Hepatocyte (in vitro differentiated cells): ENCODE measurements around the gene COX5B.
"Not testable (repeated sequence)": the region's sequence is repeated elsewhere in the genome, so short reads cannot be mapped to it uniquely, and the experiment has no call there.

ENCODE experiments used
- EZH2 ChIP-seq: fragments of 200-600 bp; sonication (generic); IDR thresholded peaks from 2 replicates; pipeline ENCODE4 v1.6.1; 2016; ENCODE audit warnings: antibody characterized with exemption, mild to moderate bottlenecking, borderline replicate concordance
- TF ChIP-seq, protein P1 (sequence below): fragments of 200-600 bp; sonication (generic); IDR thresholded peaks from 2 replicates; pipeline ENCODE4 v1.5.1; 2016; ENCODE audit warnings: antibody characterized with exemption, mild to moderate bottlenecking; ENCODE audit not compliant: poor library complexity

DNA sequence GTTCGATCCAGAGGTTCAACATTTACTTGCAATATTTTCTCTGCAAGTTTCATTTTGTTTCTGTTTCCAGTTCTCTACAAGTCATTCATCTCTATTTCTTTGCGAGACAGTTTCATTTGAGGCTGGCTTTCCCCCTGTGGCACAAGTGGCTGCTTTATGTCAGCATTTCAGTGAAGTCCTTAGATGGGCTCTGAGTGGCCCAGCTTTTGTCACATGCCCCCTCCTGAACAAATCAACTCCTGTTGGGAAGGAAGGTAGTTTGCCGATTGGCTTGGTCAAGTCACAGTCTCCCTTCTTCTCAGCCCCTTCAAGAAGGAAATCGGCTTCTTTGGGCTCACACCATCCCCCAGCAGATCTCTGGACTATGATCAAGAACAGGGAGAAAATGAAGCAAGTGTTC is 37.1 kb upstream of the COX5B start:
- TF ChIP-seq, protein P1, sequence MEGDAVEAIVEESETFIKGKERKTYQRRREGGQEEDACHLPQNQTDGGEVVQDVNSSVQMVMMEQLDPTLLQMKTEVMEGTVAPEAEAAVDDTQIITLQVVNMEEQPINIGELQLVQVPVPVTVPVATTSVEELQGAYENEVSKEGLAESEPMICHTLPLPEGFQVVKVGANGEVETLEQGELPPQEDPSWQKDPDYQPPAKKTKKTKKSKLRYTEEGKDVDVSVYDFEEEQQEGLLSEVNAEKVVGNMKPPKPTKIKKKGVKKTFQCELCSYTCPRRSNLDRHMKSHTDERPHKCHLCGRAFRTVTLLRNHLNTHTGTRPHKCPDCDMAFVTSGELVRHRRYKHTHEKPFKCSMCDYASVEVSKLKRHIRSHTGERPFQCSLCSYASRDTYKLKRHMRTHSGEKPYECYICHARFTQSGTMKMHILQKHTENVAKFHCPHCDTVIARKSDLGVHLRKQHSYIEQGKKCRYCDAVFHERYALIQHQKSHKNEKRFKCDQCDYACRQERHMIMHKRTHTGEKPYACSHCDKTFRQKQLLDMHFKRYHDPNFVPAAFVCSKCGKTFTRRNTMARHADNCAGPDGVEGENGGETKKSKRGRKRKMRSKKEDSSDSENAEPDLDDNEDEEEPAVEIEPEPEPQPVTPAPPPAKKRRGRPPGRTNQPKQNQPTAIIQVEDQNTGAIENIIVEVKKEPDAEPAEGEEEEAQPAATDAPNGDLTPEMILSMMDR: not testable (repeated sequence)
- TF ChIP-seq EZH2: not testable (repeated sequence)
